T-cell (primary cell): ENCODE measurements around the gene CACNB2. TPM values are rescaled to one million over a fixed set of nuclear protein-coding genes. Genes with fewer than 3 reads are reported as not detected.

Source experiments
- ATAC-seq, 4 experiments: fragments of 200-7000 bp in 3 of 4; fragments of 150-1000 bp in 1 of 4; cut with Tn5 transposase; replicated peaks in 1 of 4; 1 replicate in 3 of 4; 2 replicates in 1 of 4; pipeline ENCODE4 v1.10.0; 2021; ENCODE audit warnings: moderate library complexity in 3 of 4, mild to moderate bottlenecking in 2 of 4, moderate number of reproducible peaks in 1 of 4
- CTCF ChIA-PET, 2 donors: fragments of 300-600 bp; sonication (Branson Sonifier 250); formaldehyde crosslinking; loops; one replicate each; lab custom pipeline; 2022; ENCODE audit warnings: antibody characterized with exemption in 2 of 2; lab: Charles Lee
- POLR2A ChIA-PET, 2 donors: fragments of 300-600 bp; sonication (Branson Sonifier 250); formaldehyde crosslinking; loops; one replicate each; lab custom pipeline; 2022; ENCODE audit warnings: antibody characterized with exemption in 2 of 2; lab: Charles Lee
- DNase-seq, 35 experiments: peaks; one replicate each; pipeline versions ENCODE4 v3.0.0 to v3.0.0-alpha.2; 2013 to 2023
- H3K27ac ChIP-seq: one replicate; pipeline ENCODE4 v1.5.1; 2013; ENCODE audit warnings: low read length
- H3K27me3 ChIP-seq, 2 experiments: replicated peaks in 1 of 2; 1 replicate in 1 of 2; 2 replicates in 1 of 2; pipeline versions ENCODE4 v1.6.1 to v1.7.0; 2013; ENCODE audit warnings: low read length in 1 of 2, mixed read lengths in 1 of 2; ENCODE audit not compliant: control insufficient read depth in 2 of 2, insufficient read depth in 2 of 2; ENCODE audit errors: extremely low read depth in 1 of 2
- H3K36me3 ChIP-seq, 2 donors: 1 replicate in 1 of 2; 2 replicates in 1 of 2; pipeline versions ENCODE4 v1.6.1 to v1.7.0; 2013; ENCODE audit warnings: low read length in 1 of 2; ENCODE audit not compliant: control insufficient read depth in 2 of 2, insufficient read depth in 1 of 2; ENCODE audit errors: extremely low read depth in 1 of 2
- H3K4me1 ChIP-seq, 2 experiments: 1 replicate in 1 of 2; 2 replicates in 1 of 2; pipeline versions ENCODE4 v1.6.1 to v1.7.0; 2013; ENCODE audit warnings: low read length in 2 of 2, mixed read lengths in 1 of 2; ENCODE audit not compliant: insufficient read depth in 2 of 2, control insufficient read depth in 1 of 2; ENCODE audit errors: extremely low read depth in 1 of 2
- H3K4me3 ChIP-seq, 2 donors: 1 replicate in 1 of 2; 2 replicates in 1 of 2; pipeline versions ENCODE4 v1.5.1 to v1.7.0; 2013; ENCODE audit warnings: mild to moderate bottlenecking in 2 of 2, low read length in 1 of 2, moderate library complexity in 1 of 2; ENCODE audit not compliant: control insufficient read depth in 1 of 2; ENCODE audit errors: extremely low read depth in 1 of 2
- H3K9me3 ChIP-seq: 2 replicates; pipeline ENCODE4 v1.7.0; 2013
- H3K27ac Mint-ChIP-seq, 2 donors: one replicate each; pipeline ENCODE4 v1.8.0; 2020 to 2021; ENCODE audit warnings: mild to moderate bottlenecking in 2 of 2, mixed read lengths in 2 of 2
- H3K27me3 Mint-ChIP-seq, 2 donors: one replicate each; pipeline ENCODE4 v1.8.0; 2021 to 2022; ENCODE audit warnings: mixed read lengths in 2 of 2
- H3K36me3 Mint-ChIP-seq: one replicate; pipeline ENCODE4 v1.8.0; 2021; ENCODE audit warnings: mixed read lengths
- H3K4me1 Mint-ChIP-seq, 3 donors: one replicate each; pipeline ENCODE4 v1.8.0; 2020 to 2022; ENCODE audit warnings: mixed read lengths in 3 of 3, mild to moderate bottlenecking in 1 of 3
- H3K4me3 Mint-ChIP-seq, 3 donors: one replicate each; pipeline ENCODE4 v1.8.0; 2020 to 2022; ENCODE audit warnings: mild to moderate bottlenecking in 3 of 3, mixed read lengths in 3 of 3, moderate library complexity in 3 of 3
- H3K9me3 Mint-ChIP-seq, 3 donors: one replicate each; pipeline ENCODE4 v1.8.0; 2020 to 2022; ENCODE audit warnings: mixed read lengths in 3 of 3
- WGBS: methylation state at CpG from one replicate; pipeline ENCODE4 v1.1.5; 2013; ENCODE audit warnings: missing lambda C conversion rate; ENCODE audit not compliant: insufficient coverage; 5-methylcytosine and 5-hydroxymethylcytosine counted together
- total RNA-seq, 35 experiments: library from RNA in 6 of 35; stranded (reverse) in 6 of 35; fragments of 120-200 nt in 1 of 35; gene quantifications; one replicate each; pipeline versions ENCODE4 v1.2.1 to v1.2.4 and lab custom pipeline; 2013 to 2026

The CACNB2 gene
- total RNA-seq, 5 donors from 2014 or later (not counting 1 experiment from before 2014, with no cell fraction given) = not detected

DNA sequence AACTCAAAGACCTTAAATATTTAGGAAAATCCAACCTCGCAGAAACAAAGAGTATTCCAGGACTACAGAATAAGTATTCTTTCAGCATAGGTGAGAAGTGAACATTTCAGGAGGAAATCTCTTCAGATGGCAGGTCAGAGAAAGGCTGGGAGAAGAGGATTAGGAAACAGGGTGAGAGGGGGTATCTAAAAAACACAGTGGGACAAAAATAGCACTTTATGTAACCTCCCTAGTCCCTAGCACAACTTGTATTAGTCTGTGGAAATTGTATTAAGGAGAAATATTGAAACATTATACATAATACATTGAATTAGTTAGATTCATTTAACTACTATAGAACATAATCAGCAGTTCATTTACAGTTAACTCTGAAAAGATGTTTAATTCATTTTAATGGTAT, 192.3 kb downstream of the CACNB2 start:
- Mint-ChIP-seq H3K27ac (no peak overlapping the region), H3K9me3 (no peaks in the 10 kb centered on the region), H3K4me3 (no peak overlapping the region), H3K4me1 (no peaks in the 10 kb centered on the region), H3K27me3 (no peaks in the 10 kb centered on the region), H3K36me3 (no peaks in the 10 kb centered on the region)
- Histone ChIP-seq H3K4me1 (no peaks in the 10 kb centered on the region), H3K27me3 (no peaks in the 10 kb centered on the region), H3K4me3 (no peak overlapping the region), H3K27ac (no peak overlapping the region), H3K9me3 (no peaks in the 10 kb centered on the region), H3K36me3 (no peaks in the 10 kb centered on the region)
- DNase-seq (no peak), ATAC-seq (no peak)
- POLR2A ChIA-PET = no interaction called here
- CTCF ChIA-PET = no interaction called here
- WGBS = no CpG with 5 or more reads among the region's 1 CpG

DNA sequence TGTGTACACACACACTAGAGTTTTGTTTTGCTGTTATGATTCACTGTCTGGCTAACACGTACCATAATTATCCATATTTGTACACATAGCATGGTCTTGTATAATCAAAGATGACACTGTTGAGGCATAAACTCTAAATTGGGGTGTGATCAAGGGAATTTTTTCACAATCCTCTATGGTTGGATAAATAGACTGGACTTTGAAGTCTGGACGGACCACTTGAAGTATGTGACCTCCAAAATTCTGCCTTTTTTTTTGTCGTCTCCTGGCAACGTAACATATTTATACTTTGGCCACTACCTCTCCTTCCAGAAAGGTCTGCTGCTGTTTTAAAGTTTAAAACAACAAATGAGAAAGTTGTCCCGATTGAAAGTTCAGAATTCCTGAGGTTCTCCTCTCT, 193.4 kb downstream of the CACNB2 start:
- Histone ChIP-seq H3K36me3 (no peaks in the 10 kb centered on the region), H3K4me1 (no peaks in the 10 kb centered on the region), H3K27ac (no peak overlapping the region), H3K9me3 (no peaks in the 10 kb centered on the region), H3K4me3 (no peak overlapping the region), H3K27me3 (no peaks in the 10 kb centered on the region)
- 80% methylated on average over 1 of the region's 5 CpGs for WGBS
- Mint-ChIP-seq H3K9me3 (no peaks in the 10 kb centered on the region), H3K36me3 (no peaks in the 10 kb centered on the region), H3K27ac (no peak overlapping the region), H3K4me3 (no peak overlapping the region), H3K4me1 (no peaks in the 10 kb centered on the region), H3K27me3 (no peaks in the 10 kb centered on the region)
- ChIA-PET POLR2A (no interaction called here), CTCF (no interaction called here)
- ATAC-seq (no peak), DNase-seq (no peak)

DNA sequence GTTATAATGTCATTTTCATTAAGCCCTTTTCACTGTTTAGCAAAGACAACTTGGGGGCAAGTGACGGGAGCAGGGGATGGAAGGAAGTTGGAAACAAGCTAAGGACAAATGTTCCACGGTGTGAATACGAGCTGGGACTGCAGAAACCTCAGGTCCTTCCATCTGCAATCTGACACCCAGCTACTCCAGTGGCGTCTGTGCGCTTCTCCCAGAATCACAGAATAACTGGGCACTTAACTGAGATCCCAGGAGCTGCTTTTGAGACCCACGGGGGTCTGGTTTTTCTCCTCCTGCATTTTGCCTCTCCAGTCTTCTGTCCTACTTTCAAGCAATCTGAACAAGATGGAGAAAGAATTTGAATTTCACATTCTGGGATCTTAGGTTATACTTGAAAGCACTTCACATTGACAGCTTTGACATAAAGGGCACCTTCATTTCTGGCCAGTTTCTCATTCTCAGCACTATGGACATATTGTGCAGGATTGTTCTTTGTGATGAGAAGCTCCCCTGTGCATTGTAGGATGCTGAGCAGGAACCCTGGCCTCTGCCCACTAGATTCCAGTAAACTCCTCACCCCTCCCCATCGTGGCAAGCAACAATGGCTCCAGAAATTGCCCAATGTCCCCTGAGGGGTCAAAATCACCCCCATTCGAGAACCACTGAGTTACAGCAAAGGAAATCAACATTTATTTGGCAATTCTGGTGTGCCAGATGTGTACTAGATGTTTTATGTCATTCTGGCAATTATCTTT, 194.1 kb downstream of the CACNB2 start:
- H3K27ac ChIP-seq = no peak overlapping the region
- no peaks in the 10 kb centered on the region for H3K9me3 Mint-ChIP-seq
- DNase-seq = no peak
- no peaks in the 10 kb centered on the region for H3K36me3 ChIP-seq
- H3K4me1 Mint-ChIP-seq = no peaks in the 10 kb centered on the region
- H3K4me1 ChIP-seq = no peaks in the 10 kb centered on the region
- CTCF ChIA-PET = no interaction called here
- no peak overlapping the region for H3K4me3 Mint-ChIP-seq
- H3K27me3 ChIP-seq = no peaks in the 10 kb centered on the region
- POLR2A ChIA-PET = no interaction called here
- no peaks in the 10 kb centered on the region for H3K36me3 Mint-ChIP-seq
- no peaks in the 10 kb centered on the region for H3K27me3 Mint-ChIP-seq
- WGBS = 100% methylated on average over 1 of the region's 8 CpGs
- ATAC-seq = no peak
- no peaks in the 10 kb centered on the region for H3K9me3 ChIP-seq
- no peak overlapping the region for H3K4me3 ChIP-seq
- H3K27ac Mint-ChIP-seq = no peak overlapping the region

DNA sequence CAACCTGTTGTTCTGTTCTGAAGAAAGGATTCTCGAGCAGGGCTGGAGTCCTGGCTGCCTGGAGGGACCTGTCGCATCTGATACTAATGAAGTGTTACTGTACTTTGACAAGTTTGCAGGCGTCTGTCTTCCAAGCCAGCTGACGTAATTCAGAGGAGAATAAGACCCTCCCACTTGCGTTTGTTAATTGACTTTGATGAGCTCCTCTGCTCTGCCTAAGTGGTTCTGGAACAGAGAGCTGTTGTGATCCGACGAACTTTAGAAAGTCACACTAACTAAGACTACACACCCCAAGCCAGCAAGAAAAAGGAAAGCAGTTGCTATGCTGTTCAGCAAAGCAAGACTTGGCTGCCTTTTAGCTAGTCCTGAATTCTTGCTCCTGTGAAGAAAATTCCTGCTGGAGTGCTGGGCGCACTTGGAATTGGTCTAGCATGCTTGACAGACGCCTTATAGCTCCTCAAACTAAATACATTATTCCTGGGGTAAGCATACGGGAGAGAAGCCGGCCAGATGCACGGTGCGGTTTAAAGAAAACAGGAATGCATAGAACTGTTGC, 200.3 kb downstream of the CACNB2 start:
- CTCF ChIA-PET = no interaction called here

DNA sequence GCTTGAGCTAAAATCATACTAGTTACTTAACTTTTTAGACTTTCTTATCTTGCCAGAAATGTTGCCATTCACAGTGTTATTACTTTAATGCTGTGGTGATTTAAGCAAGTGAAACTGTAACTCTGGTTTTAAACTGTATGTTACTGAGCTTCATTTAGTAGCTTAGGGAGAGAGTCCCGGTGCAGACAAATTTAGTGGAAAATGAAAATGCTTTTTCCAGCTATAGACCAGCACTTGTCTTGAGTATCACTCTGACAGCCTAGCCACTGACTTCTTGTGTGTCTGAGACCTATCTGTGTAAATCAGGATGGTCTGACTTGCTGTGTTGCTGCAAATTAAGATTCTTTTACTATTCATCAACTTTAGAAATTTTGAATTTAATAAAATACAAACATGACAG, 200.8 kb downstream of the CACNB2 start:
- H3K36me3 ChIP-seq = no peaks in the 10 kb centered on the region
- H3K4me3 ChIP-seq = no peak overlapping the region
- no peaks in the 10 kb centered on the region for H3K4me1 ChIP-seq
- no peaks in the 10 kb centered on the region for H3K27me3 ChIP-seq
- POLR2A ChIA-PET = no interaction called here
- H3K9me3 Mint-ChIP-seq = no peaks in the 10 kb centered on the region
- H3K9me3 ChIP-seq = no peaks in the 10 kb centered on the region
- DNase-seq (no peak), ATAC-seq (no peak)
- H3K4me3 Mint-ChIP-seq = no peak overlapping the region
- no peaks in the 10 kb centered on the region for H3K4me1 Mint-ChIP-seq
- H3K36me3 Mint-ChIP-seq = no peaks in the 10 kb centered on the region
- 100% methylated on average over 1 of the region's 1 CpG for WGBS
- H3K27ac ChIP-seq = no peak overlapping the region
- H3K27ac Mint-ChIP-seq = no peak overlapping the region
- CTCF ChIA-PET = no interaction called here
- no peaks in the 10 kb centered on the region for H3K27me3 Mint-ChIP-seq

More for the DNA sequence above, 200.3 kb downstream of the CACNB2 start:
- no peak overlapping the region for H3K27ac Mint-ChIP-seq
- WGBS = 73% methylated on average over 10 of the region's 13 CpGs
- Histone ChIP-seq H3K4me1 (no peaks in the 10 kb centered on the region), H3K27ac (no peak overlapping the region), H3K36me3 (no peaks in the 10 kb centered on the region), H3K4me3 (no peak overlapping the region), H3K9me3 (no peaks in the 10 kb centered on the region), H3K27me3 (no peaks in the 10 kb centered on the region)
- DNase-seq (no peak), ATAC-seq (no peak)
- no peaks in the 10 kb centered on the region for H3K27me3 Mint-ChIP-seq
- no peak overlapping the region for H3K4me3 Mint-ChIP-seq
- POLR2A ChIA-PET = no interaction called here
- H3K9me3 Mint-ChIP-seq = no peaks in the 10 kb centered on the region
- H3K4me1 Mint-ChIP-seq = no peaks in the 10 kb centered on the region
- H3K36me3 Mint-ChIP-seq = no peaks in the 10 kb centered on the region

DNA sequence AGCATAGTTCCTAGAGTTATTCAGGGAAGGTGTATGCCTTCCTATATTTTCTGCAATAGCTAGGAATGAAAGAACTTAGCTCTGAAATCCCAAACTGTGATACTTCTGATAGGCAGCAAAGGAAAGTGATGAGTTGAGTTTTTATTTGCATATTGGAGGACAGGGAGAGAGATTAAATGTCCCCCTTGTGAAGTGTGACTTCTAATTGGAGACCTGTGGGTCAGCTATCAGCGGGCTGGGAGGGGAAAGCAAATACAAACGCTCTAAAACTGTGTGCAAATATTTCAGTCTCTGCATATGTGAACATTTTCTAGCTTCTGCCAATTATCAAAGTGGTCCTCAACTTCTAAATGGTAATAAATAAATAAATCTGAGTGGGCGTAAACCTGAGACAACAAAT, 203.3 kb downstream of the CACNB2 start:
- no CpG with 5 or more reads among the region's 3 CpGs for WGBS
- no peak overlapping the region for H3K4me3 Mint-ChIP-seq
- no peaks in the 10 kb centered on the region for H3K9me3 Mint-ChIP-seq
- Histone ChIP-seq H3K4me1 (no peaks in the 10 kb centered on the region), H3K27me3 (no peaks in the 10 kb centered on the region), H3K36me3 (no peaks in the 10 kb centered on the region), H3K27ac (no peak overlapping the region), H3K9me3 (no peaks in the 10 kb centered on the region), H3K4me3 (no peak overlapping the region)
- ChIA-PET POLR2A (no interaction called here), CTCF (no interaction called here)
- no peak overlapping the region for H3K27ac Mint-ChIP-seq
- DNase-seq (no peak), ATAC-seq (no peak)
- no peaks in the 10 kb centered on the region for H3K36me3 Mint-ChIP-seq
- no peaks in the 10 kb centered on the region for H3K27me3 Mint-ChIP-seq
- no peaks in the 10 kb centered on the region for H3K4me1 Mint-ChIP-seq
